ENCODE data around the gene ELF2. TPM values are rescaled to one million over a fixed set of nuclear protein-coding genes. Genes with fewer than 3 reads are reported as not detected.
A peak's percentile ranks its signal among the peaks of the same experiment; 100 is the strongest.

The ELF2 gene
- total and polyA plus RNA-seq, 2 donors (not counting 3 experiments of a cell fraction or from before 2014, with no cell fraction given): 16.4 to 35.1 TPM

DNA sequence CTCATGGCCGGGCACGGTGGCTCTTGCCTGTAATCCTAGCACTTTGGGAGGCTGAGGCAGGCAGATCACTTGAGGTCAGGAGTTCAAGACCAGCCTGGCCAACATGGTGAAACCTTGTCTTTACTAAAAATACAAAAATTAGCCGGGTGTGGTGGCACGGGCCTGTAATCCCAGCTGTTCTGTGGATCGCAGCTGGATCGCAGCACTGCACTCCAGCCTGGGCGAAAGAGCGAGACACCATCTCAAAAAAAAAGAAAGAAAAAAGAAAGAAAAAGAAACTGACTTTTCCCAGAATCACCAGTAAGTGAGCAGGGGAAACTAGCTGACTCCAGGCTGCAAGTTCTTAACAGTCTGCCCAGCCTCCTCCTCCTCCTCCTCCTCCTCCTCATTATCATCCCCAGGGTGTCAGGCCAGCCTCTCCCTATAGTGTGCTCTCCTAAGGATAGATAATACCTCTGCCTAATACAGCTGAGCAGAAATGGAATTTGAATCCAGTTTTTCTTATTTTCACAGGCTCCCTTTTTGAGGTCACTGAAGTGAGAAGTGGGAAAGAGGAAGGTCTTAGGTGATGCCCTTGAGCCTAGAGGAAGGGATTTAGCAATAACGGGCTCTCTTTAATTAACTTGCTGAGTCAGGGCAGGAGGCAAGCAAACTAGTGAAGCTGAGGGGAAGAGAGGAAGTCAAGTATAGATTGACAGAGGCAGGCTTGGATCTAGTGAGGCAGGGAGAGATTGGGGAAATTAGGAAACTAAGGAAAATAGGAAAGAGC is 11.8 kb upstream of the ELF2 start:
- H3K4me3 ChIP-seq (replicated peaks in 1 of 3; ENCODE audit: insufficient read depth in 1 of 3, low read depth in 1 of 3, low read length in 3 of 3): no peak overlapping the region
- peaks cover 0 to 2% of the 10 kb centered on the region in 2 experiments for H3K36me3 ChIP-seq (ENCODE audit: control insufficient read depth in 2 of 2, extremely low read depth in 1 of 2, insufficient read depth in 2 of 2, low read length in 2 of 2)
- POLR2A ChIA-PET: no interaction called here
- H4K20me1 ChIP-seq (replicated peaks; ENCODE audit: control insufficient read depth, extremely low read depth, insufficient read depth, low read length): no peaks in the 10 kb centered on the region
- no peaks in the 10 kb centered on the region for H3K9me3 ChIP-seq (replicated peaks; ENCODE audit: control insufficient read depth, insufficient read depth, low read length)
- H3K4me2 ChIP-seq (ENCODE audit: insufficient read depth, low read length): no peak overlapping the region
- FAIRE-seq (no peak), DNase-seq (ENCODE audit: low read depth, low spot score) (no peak)
- H2AFZ ChIP-seq (ENCODE audit: low read depth, low read length): peak overlapping the region; percentile 23
- intact Hi-C loops (cut with micrococcal nuclease): no loop called here
- H3K27me3 ChIP-seq (ENCODE audit: control insufficient read depth in 2 of 2, insufficient read depth in 2 of 2, low read length in 2 of 2): no peaks in the 10 kb centered on the region
- H3K9ac ChIP-seq (replicated peaks; ENCODE audit: extremely low read depth, insufficient read depth, low read length): no peak overlapping the region
- H3K9me1 ChIP-seq (replicated peaks; ENCODE audit: control insufficient read depth, extremely low read depth, insufficient read depth, low read length): no peaks in the 10 kb centered on the region
- no peak overlapping the region for H3K27ac ChIP-seq (ENCODE audit: insufficient read depth, low read depth, low read length)
- dilution Hi-C loops (cut with MboI; ENCODE audit: extremely low pct_ligation_motif_present, low sequenced_read_pairs): no loop called here
- H3K4me1 ChIP-seq (ENCODE audit: control insufficient read depth, extremely low read depth, insufficient read depth, low read length): no peaks in the 10 kb centered on the region
- no TSS peak for BruUV-seq (replicated peaks)
- H3K79me2 ChIP-seq (ENCODE audit: control insufficient read depth, insufficient read depth, low read length): no peaks in the 10 kb centered on the region
- CTCF ChIA-PET: interaction anchor here (0.7 to 1.9 kb wide), 4 partner anchors 22 to 158 kb away, joined by 3 to 4 read pairs (median 3); no protein-coding TSS in a partner anchor
- TF ChIP-seq MYC (IDR thresholded peaks at IDR 0.05; ENCODE audit: low read depth, low read length): no peak

DNA sequence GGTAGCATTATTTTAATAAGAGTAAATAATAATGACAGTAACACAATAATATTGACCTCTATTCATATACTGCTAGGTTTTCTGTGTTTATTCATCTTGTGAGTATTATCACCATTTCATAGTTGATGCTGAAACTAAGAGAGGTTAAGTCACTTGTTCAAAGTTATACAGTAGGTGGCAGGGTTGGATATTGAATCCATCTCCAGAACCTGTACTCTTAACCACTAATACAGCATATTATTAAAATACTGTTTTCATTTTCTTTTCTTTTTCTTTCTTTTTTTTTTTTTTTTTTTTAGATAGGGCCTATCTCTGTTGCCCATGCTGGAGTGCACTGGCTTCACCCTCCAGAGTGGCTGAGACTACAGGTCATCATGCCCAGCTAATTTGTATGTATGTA is 7.1 kb upstream of the ELF2 start:
- BruUV-seq (replicated peaks): no TSS peak
- no peak overlapping the region for H3K9ac ChIP-seq (replicated peaks; ENCODE audit: extremely low read depth, insufficient read depth, low read length)
- TF ChIP-seq EZH2 (IDR thresholded peaks at IDR 0.05; ENCODE audit: borderline replicate concordance, low read depth, low read length, severe bottlenecking) (no peak), FOS (IDR thresholded peaks at IDR 0.05; ENCODE audit: borderline replicate concordance, insufficient read depth, low read length) (no peak)
- TF ChIP-seq, protein P1, sequence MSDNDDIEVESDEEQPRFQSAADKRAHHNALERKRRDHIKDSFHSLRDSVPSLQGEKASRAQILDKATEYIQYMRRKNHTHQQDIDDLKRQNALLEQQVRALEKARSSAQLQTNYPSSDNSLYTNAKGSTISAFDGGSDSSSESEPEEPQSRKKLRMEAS (IDR thresholded peaks at IDR 0.05; ENCODE audit: insufficient read depth, insufficient read length): no peak
- TF ChIP-seq, protein P2, sequence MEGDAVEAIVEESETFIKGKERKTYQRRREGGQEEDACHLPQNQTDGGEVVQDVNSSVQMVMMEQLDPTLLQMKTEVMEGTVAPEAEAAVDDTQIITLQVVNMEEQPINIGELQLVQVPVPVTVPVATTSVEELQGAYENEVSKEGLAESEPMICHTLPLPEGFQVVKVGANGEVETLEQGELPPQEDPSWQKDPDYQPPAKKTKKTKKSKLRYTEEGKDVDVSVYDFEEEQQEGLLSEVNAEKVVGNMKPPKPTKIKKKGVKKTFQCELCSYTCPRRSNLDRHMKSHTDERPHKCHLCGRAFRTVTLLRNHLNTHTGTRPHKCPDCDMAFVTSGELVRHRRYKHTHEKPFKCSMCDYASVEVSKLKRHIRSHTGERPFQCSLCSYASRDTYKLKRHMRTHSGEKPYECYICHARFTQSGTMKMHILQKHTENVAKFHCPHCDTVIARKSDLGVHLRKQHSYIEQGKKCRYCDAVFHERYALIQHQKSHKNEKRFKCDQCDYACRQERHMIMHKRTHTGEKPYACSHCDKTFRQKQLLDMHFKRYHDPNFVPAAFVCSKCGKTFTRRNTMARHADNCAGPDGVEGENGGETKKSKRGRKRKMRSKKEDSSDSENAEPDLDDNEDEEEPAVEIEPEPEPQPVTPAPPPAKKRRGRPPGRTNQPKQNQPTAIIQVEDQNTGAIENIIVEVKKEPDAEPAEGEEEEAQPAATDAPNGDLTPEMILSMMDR (IDR thresholded peaks at IDR 0.05; ENCODE audit: extremely low read depth in 1 of 2, insufficient read depth in 1 of 2, low read depth in 1 of 2, low read length in 2 of 2): no peak
- no peaks in the 10 kb centered on the region for H3K9me1 ChIP-seq (replicated peaks; ENCODE audit: control insufficient read depth, extremely low read depth, insufficient read depth, low read length)
- H3K9me3 ChIP-seq (replicated peaks; ENCODE audit: control insufficient read depth, insufficient read depth, low read length): no peaks in the 10 kb centered on the region
- H3K79me2 ChIP-seq (ENCODE audit: control insufficient read depth, insufficient read depth, low read length): no peaks in the 10 kb centered on the region
- no peaks in the 10 kb centered on the region for H3K4me1 ChIP-seq (ENCODE audit: control insufficient read depth, extremely low read depth, insufficient read depth, low read length)
- intact Hi-C loops (cut with micrococcal nuclease) (no loop called here), dilution Hi-C loops (cut with MboI; ENCODE audit: extremely low pct_ligation_motif_present, low sequenced_read_pairs) (no loop called here)
- no peak overlapping the region for H3K4me3 ChIP-seq (replicated peaks in 1 of 3; ENCODE audit: insufficient read depth in 1 of 3, low read depth in 1 of 3, low read length in 3 of 3)
- DNase-seq (ENCODE audit: low read depth, low spot score) (peak; percentile 39), FAIRE-seq (no peak)
- H2AFZ ChIP-seq (ENCODE audit: low read depth, low read length): no peak overlapping the region
- POLR2A ChIA-PET: no interaction called here
- H4K20me1 ChIP-seq (replicated peaks; ENCODE audit: control insufficient read depth, extremely low read depth, insufficient read depth, low read length): no peaks in the 10 kb centered on the region
- CTCF ChIA-PET: interaction anchor here (0.6 to 1.6 kb wide), 3 partner anchors 29 to 153 kb away, joined by 3 to 9 read pairs (median 8); no protein-coding TSS in a partner anchor
- H3K4me2 ChIP-seq (ENCODE audit: insufficient read depth, low read length): no peak overlapping the region
- H3K36me3 ChIP-seq (ENCODE audit: control insufficient read depth in 2 of 2, extremely low read depth in 1 of 2, insufficient read depth in 2 of 2, low read length in 2 of 2): no peaks in the 10 kb centered on the region
- H3K27ac ChIP-seq (ENCODE audit: insufficient read depth, low read depth, low read length): no peak overlapping the region
- no peaks in the 10 kb centered on the region for H3K27me3 ChIP-seq (ENCODE audit: control insufficient read depth in 2 of 2, insufficient read depth in 2 of 2, low read length in 2 of 2)
